ENCODE measurements around the gene ABLIM3. TPM values are rescaled to one million over a fixed set of nuclear protein-coding genes. Genes with fewer than 3 reads are reported as not detected.

ABLIM3 gene
- polyA plus RNA-seq, 1 of the 3 experiments (the other 2 are of a cell fraction), result 5.9 TPM

- no peak for TF ChIP-seq RCOR1 (IDR thresholded peaks at IDR 0.05; ENCODE audit: low read length)
- TF ChIP-seq FOXJ3 (CRISPR knock-in tag; IDR thresholded peaks at IDR 0.05), result no peak
- no peak for TF ChIP-seq ELF1 (IDR thresholded peaks at IDR 0.05)
- TF ChIP-seq TEAD4 (IDR thresholded peaks at IDR 0.05; ENCODE audit: borderline replicate concordance, insufficient read depth), result no peak
- TF ChIP-seq ZBTB33 (IDR thresholded peaks at IDR 0.05; ENCODE audit: borderline replicate concordance, low read depth), result no peak
- TF ChIP-seq RFX5 (IDR thresholded peaks at IDR 0.05; ENCODE audit: low read length), result no peak
Measured at GRCh38 chr5:149300441-149300840, 159.1 kb downstream of the ABLIM3 start (continued).

- Histone ChIP-seq H3K4me3 (ENCODE audit: low read depth in 2 of 2, low read length in 1 of 2) (no peak overlapping the region), H3F3A (replicated peaks; ENCODE audit: insufficient read depth) (no peaks in the 10 kb centered on the region), H4K20me1 (ENCODE audit: insufficient read depth) (no peaks in the 10 kb centered on the region), H3K79me2 (ENCODE audit: insufficient read depth) (no peaks in the 10 kb centered on the region), H3K9me3 (no peaks in the 10 kb centered on the region), H3K4me2 (no peak overlapping the region), H2AFZ (ENCODE audit: low read depth) (no peak overlapping the region), H3K27ac (ENCODE audit: low read depth in 2 of 2, low read length in 1 of 2) (no peak overlapping the region), H3K27me3 (ENCODE audit: insufficient read depth) (no peaks in the 10 kb centered on the region), H3K9ac (no peak overlapping the region), H3K4me1 (ENCODE audit: control insufficient read depth in 1 of 2, insufficient read depth in 2 of 2, low read depth in 1 of 2, low read length in 1 of 2) (peaks cover 0 to 12% of the 10 kb centered on the region in 2 experiments; a peak in 1 of 4 replicates), H3K9me2 (no peaks in the 10 kb centered on the region), H3K36me3 (replicated peaks in 1 of 2; ENCODE audit: control insufficient read depth in 1 of 2, insufficient read depth in 2 of 2, low read length in 1 of 2) (no peaks in the 10 kb centered on the region)
- TF ChIP-seq GABPA (IDR thresholded peaks at IDR 0.05; ENCODE audit: low read depth) (no peak), TAF1 (IDR thresholded peaks at IDR 0.05; ENCODE audit: borderline replicate concordance, low read depth, low read length) (no peak), NRF1 (IDR thresholded peaks at IDR 0.05; ENCODE audit: low read depth, low read length) (no peak), MAX (IDR thresholded peaks at IDR 0.05; ENCODE audit: low read depth) (no peak), MXI1 (IDR thresholded peaks at IDR 0.05; ENCODE audit: low read depth, low read length) (no peak), FOSL2 (IDR thresholded peaks at IDR 0.05; ENCODE audit: borderline replicate concordance, low read depth) (no peak), CTCF (IDR thresholded peaks at IDR 0.05) (no peak), POLR2AphosphoS5 (IDR thresholded peaks at IDR 0.05; ENCODE audit: low read depth, low read length) (no peak), RFX5 (IDR thresholded peaks at IDR 0.05; ENCODE audit: low read length) (no peak), RCOR1 (IDR thresholded peaks at IDR 0.05; ENCODE audit: low read length) (no peak)
- DNase-seq, result no peak
- 88% methylated on average over 13 of the region's 13 CpGs for WGBS (ENCODE audit: low lambda C conversion rate)
- ChIA-PET POLR2A (no interaction called here), CTCF (interaction anchor here (1.2 to 3.2 kb wide), 2 partner anchors 16 to 134 kb away, joined by 3 to 14 read pairs; no protein-coding TSS in a partner anchor)
Measured at GRCh38 chr5:149301049-149301743, 159.9 kb downstream of the ABLIM3 start.
